ENCODE data around the gene CACNA1H.

DNA sequence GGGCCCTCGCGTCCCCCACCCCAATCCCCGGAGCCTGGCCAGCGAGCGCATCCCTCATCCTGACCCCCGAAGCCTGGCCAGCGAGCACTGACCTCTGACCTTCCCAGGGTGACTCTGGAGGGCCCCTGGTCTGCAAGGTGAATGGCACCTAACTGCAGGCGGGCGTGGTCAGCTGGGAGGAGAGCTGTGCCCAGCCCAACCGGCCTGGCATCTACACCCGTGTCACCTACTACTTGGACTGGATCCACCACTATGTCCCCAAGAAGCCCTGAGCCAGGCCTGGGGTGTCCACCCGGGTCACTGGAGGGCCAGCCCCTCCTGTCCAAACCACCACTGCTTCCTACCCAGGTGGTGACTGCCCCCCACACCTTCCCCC lies 105.3 kb downstream of the CACNA1H start:
- TF ChIP-seq, protein P1, sequence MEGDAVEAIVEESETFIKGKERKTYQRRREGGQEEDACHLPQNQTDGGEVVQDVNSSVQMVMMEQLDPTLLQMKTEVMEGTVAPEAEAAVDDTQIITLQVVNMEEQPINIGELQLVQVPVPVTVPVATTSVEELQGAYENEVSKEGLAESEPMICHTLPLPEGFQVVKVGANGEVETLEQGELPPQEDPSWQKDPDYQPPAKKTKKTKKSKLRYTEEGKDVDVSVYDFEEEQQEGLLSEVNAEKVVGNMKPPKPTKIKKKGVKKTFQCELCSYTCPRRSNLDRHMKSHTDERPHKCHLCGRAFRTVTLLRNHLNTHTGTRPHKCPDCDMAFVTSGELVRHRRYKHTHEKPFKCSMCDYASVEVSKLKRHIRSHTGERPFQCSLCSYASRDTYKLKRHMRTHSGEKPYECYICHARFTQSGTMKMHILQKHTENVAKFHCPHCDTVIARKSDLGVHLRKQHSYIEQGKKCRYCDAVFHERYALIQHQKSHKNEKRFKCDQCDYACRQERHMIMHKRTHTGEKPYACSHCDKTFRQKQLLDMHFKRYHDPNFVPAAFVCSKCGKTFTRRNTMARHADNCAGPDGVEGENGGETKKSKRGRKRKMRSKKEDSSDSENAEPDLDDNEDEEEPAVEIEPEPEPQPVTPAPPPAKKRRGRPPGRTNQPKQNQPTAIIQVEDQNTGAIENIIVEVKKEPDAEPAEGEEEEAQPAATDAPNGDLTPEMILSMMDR (IDR thresholded peaks at IDR 0.05) = no peak
- no peak for TF ChIP-seq POLR2AphosphoS5 (IDR thresholded peaks at IDR 0.05)
